GM21381 (cell line): Measurements from ENCODE around the gene ITPR3.
"Not testable (repeated sequence)": the region's sequence is repeated elsewhere in the genome, so short reads cannot be mapped to it uniquely, and the experiment has no call there.

ENCODE experiments used
- ATAC-seq: cut with Tn5 transposase; IDR thresholded peaks from one replicate; pipeline ENCODE4 v1.9.1; 2021; ENCODE audit warnings: mild to moderate bottlenecking, moderate library complexity; ENCODE audit not compliant: unreplicated experiment

Gene ITPR3

DNA sequence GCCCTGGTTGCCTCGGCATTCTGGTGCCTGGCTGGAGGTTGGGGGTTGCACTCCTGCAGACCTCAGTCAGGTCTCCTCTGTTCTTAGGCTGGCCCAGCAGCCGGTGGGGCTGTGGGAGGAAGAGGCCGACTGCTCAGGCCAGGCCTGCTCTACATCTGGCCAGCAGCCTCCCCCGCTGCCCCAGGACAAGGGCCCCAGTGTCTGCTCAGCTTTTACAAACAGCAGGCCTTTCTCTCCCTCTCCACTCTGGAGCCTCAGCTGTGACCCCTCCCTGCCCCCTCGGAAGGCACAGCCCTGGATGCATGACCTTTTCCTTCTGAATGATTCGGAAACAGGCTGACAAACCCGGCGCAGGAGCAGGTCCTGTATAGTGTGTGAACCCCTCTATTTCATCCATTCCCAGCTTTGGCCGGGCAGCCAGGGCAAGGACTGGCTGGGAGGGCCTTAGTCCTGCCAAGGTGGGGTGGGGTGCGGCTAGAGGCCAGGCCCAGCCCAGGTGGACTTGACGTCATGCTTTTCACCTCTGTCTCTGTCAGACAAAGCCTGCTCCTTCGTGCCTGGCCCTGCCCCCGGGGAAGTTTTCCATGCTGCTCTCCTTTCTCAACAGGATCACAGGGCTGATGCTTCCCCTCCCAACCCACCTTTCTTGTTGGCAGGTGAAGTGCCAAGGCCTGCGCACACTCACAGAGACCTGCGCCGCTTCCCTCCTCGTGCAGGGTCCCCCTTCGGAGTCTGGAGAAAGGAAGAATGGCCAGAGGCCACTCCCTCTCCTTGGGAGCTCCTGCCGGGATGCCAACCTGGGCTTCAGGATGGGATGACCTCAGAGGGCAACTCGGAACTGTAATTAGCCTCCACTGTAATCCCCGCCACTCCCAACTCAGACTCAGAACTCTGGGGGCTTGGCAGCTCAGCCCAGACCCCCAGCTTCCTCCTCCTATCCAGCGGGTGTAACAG is 10.1 kb upstream of the ITPR3 start:
- no peak for ATAC-seq

DNA sequence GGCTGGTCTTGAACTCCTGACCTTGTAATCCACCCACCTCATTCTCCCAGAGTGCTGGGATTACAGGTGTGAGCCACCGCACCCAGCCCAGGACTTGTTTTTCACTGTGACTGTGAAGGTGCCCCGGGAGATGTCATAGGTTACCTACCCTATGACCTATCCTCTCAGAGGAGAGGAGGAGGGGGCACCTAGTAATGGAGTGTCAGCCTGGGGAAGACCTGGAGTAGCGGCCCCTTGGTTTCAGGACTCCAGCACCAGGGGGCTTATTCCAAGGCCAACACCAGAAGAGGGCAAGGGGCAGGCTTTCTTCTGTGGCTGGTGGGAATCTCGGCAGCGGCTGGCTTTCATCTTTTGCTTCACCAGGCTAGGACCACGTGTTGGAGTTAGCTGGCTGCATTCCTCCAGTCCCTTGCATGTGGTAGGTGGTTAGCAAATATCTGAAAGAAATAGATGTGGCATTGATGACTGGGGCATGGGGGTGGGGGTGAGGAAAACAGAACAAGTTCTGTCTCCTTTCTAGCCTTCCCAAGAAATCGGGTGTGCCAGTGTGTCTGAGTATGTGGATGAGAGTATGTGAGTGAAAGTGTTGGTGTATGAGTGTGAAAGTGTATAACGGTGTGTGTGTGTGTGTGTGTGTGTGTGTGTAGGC is 7.9 kb upstream of the ITPR3 start:
- ATAC-seq, result no peak

DNA sequence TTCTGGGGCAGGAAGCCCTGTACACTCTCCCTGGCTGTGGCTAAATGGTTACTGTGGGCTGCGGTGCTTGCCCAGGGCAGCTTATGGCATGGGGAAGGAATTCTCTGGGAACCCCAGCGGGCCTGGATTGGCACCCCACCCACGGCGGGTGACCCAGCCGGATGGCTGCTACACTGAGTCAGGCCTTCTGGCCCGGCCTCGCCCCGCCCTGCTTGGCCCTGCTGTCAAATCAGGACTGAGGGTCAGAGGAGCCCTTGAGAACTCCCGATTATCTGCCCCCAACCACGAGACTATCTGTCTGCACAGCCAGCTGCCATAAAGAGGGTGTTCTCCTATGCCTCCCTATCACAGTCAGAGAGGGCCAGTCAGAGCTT is 7.3 kb upstream of the ITPR3 start:
- ATAC-seq, result no peak

DNA sequence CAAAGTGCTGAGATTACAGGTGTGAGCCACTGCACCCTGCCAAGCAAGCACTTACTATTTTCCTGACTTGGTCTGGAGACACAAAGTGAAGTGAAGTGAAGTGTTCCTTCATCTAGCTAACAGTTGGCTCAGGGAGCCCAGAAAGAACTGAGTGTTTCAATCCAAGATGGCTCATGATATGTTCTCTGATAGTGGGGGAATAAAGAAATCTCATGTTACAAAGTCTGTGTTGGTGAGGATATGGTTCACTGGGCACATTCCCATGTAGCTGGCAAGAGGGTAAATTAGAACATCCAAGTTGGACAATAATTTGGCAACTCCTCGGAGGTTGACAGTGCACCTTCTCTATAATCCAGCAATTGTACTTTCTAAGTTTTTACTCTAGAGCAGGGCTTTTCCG is 5.0 kb upstream of the ITPR3 start:
- no peak for ATAC-seq

DNA sequence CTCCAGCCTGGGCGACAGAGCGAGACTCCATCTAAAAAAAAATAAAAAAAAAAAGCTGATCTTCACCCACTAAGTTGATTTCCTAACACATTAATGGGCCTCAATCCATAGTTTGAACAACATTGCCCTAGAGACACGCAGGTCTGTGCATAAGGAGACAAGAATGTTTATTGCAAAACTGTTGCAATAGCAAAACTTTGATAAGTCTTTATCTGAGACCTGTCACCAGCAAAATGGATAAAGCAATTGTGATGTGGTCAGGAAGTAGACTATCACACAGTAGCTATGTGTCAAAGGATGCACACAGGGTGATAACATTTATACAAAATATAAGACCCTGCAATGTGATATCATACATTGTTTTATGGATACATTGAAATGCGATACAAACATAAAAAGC is 4.2 kb upstream of the ITPR3 start:
- no peak for ATAC-seq

DNA sequence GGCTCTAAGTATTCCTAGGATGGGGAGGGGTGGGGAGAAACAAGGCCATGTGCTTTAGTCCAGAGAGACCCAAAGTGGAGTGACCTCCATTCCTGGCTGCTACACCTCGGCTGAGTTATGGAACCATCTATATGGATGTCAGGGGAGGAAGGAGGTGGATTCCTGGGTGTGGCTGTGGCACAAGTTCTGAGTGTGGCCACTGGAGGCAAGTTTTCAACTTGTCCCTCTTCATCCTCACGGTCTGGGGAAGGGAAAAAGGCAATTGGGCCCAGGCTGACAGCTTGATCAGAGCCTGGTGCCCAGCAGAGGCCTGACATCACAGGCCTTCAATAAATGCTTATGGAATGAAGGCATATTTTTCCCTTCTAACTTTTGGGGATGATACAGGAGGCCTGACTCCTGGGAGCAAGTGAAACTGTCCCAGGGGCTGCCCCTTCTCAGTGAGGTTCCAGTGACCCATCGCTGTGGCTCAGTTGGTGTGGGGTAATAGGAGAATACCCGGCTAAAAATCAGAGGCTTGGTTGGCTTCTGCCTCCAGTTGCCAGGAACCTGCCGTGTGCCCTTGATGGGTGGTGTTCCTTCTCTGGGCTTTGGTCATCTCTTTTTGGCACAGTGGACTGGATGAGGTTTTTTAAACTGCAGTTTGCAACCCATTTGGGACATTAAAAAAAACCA is 1.8 kb upstream of the ITPR3 start:
- ATAC-seq, result no peak

DNA sequence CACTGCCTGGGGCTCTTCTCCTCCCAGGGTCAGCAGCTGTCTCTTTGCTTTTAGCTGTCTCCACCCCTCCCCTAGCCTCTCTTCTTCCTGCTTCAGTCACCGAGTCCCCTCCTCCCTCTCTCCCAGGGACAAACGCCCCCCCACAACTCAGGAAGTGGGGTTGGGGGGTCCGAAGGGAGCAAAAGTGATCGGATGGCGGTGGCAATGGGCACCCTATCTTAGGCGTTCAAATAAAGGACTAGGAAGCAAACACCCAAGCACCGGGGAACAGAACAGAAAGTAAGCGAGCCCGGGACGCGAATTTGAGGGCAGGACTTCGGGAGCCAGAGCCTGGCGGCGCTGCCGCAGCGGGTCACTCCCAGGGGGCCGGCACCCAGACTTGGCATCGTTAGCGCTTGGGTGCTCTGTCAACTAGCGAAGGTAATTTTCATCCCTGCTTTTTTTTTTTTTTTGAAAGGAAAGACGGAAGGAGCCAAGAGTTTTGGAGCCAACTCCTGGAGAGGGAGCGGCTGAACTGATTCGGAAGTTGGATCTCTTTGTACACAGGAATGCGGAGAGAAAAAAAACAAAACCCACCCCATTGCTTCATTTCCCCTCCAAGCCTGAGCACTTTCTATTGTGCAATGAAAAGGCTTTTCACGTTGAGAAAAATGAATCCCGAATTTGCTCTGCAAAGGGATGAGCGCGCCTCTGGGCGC is 815 bp upstream of the ITPR3 start:
- no peak for ATAC-seq

DNA sequence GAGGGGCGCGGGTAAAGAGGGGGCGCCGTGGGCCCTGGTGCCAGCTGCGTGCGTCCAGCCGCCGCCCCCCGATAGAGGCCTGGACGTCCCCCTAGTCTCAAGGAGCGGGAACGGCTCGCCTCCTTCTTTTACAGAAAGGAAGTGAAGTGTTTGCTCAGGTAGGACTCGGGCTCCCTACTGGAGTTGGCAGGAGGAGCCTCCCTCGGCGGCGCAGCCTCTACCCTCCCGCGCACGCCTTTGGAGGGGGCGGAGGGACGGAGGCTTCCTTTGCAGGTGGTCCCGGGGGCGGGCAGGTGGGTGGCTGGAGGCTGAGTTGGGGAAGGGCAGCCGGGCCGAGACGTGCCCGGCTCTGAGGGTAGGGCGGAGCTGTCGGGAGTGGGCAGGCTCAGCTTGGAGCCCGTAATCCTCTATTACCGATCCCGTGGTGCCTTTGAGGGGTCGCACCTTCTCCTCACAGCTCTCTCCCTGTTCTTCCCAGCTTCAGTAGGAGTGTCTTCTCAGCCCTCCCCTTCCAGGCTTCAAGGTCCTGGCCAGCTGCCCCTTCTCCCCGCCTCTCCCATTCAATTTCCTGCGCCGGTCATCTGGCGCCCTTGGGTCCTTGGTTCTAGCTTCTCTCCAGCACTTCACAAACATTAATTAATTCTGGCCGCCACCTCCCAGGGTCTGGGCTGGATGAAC is 728 bp downstream of the ITPR3 start:
- peak; percentile 14 for ATAC-seq

DNA sequence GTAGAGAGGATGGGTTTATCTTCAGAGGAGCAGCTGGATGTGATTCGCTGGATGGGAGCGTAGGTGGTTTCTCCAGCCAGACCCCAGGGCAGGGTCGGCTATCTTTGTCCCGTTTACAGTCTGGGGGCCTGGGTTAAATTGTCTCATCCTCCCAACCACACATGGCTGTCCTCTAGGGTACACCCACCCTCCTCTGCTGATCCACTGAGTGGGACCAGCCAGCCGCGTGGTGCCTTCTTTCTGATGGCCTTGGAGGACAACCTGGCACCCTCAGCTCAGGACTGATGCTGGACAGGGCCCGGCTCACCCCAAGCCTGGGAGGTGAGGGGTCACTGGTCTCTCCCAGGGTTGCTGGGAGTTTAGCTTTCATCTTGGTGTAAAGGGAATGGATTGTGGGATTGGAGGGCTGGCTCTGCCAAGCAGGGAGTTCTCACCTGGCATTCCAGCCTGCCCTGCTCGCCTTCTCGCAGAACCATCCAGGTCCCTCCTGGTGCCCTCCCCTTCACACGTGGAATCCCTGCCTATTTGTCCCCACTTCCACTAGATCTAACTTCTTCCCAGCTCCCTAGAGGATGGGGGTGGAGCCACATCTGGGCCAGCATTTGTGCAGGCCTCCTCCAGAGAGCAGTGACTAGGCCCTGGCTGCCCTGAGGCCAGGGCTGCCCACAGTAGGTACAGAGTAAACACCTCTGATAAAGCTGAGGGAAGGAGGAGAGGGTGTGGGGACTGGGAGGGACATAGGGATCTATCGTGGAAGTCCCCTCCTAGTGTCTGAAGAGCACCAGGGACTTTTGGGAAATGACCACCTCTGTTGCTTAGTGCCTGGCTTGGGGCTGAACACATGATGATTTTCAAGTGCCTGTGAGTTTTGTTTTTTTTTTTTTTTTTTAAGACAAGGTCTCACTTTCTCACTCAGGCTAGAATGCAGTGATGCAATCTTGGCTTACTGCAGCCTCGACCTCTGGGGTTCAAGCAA is 1.6 kb downstream of the ITPR3 start:
- no peak for ATAC-seq

DNA sequence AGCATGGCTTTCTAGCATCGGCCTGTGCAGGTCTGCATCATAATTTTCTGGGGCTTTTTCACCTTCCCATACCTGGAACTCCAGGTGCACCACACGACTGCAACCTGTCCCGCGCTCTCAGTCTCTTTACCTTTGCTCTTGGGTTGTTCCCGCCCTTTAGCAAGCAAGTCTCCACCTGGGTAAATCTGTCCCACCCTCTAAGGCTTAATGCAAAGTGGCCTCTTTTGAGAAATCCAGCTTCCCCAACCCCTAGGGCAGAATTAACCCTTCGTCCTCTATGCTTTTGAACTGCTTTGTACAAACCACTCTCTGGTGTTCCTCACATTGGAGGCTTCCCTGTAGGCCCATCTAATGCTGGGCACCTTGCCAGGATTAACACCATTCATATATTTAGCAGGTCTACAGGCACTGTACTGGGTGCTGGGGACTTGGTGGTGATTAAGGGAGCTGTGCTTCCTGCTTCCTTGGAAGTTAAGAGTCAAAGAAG is 2.8 kb downstream of the ITPR3 start:
- no peak for ATAC-seq

DNA sequence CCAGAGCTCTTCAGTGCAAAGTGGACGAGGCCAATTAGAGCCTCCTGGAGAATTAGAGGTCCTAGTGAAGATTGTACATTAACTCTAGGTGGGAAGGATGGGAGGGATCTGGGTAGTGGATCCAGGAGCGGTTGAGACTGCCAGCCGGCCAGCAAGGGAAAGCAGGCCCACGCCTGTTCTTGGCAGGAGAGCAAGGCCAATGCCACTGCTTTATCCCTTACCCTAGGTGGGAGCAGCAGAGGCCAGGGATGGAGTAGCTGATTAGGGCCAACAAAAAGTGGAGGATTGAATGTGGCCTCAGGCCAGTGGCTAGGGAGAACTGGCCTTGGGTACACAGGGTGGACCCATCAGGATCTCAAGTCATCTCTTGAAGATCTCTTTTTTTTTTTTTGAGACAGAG is 3.7 kb downstream of the ITPR3 start:
- no peak for ATAC-seq

DNA sequence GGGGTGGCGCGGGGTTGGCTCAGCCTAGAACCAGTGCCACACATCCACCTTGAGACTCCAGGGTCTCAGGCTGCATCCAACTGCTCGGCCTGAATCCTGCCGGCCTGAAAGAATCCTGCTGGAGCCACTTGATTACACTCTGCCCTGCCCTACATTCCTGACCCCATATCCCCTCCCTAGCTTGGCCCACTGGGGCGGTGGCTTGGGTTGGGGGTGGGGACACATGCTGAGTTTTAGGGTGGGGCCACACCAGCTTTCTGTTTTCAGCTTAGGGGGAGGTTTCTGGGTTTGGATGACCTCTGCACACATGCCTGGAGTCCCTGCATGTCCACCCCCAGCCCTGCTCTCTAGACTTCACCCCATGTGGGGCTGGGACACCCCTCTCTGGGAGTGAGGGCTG is 6.8 kb downstream of the ITPR3 start:
- ATAC-seq, result no peak

DNA sequence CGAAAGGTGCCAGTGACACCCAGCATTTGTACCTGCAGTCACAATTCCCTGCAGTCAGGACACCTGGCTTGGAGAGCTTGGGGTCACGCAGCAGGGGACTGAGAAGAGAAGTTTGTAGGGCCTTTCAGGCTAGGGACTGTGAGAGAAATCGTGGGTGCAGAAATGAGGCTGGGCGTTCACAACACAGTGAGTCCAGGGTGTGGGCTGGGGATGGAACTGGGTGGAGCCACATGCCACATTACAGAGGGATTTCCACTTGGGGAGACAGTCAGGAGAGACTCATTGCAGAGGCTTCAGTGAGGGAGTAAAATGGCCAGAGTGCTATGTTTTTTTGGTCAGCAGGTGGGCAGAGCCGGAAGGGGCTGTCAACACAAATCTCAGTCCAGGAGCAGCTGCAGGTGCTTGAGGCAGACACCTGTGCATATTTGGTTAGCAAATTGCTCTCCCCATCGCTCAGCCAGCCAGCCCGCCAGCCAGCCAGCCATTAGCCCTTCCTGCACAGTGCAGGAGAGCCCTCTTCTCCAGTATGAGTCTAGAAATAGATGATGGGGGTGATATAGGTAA is 7.4 kb downstream of the ITPR3 start:
- no peak for ATAC-seq

DNA sequence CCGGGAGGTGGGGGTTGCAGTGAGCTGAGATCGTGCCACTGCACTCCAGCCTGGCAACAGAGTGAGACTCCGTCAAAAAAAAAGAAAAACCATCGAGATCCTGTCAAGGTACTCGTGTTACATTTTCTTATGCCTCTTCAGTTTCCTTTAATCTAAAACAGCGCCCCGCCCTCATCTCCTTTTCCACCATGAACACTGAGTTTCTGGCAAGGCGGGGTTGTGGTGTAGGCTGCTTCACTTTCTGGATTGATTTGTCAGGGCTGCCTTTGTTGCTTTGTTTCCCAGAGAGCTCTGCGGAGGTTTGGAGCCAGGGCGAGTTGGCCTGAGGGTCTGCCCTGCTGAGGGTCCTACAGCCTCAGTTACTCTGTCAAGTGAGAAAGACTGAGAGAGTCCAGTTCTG is 8.9 kb downstream of the ITPR3 start:
- no peak for ATAC-seq

DNA sequence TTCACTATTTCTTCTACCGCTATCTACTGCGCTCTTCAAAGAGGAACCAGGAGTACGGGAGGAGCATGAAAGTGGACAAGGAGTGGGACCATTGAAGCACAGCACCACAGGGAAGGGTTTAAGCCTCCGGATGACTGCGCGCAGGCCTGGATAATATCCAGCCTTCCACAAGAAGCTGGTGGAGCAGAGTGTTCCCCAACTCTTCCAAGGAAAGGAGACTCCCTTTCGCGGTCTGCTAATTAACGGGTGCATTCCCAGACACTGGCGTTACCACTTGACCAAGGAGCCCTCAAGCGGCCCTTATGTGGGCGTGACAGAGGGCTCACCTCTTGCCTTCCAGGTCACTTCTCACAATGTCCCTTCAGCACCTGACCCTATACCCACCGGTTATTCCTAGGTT is 10.4 kb downstream of the ITPR3 start:
- not testable (repeated sequence) for ATAC-seq

DNA sequence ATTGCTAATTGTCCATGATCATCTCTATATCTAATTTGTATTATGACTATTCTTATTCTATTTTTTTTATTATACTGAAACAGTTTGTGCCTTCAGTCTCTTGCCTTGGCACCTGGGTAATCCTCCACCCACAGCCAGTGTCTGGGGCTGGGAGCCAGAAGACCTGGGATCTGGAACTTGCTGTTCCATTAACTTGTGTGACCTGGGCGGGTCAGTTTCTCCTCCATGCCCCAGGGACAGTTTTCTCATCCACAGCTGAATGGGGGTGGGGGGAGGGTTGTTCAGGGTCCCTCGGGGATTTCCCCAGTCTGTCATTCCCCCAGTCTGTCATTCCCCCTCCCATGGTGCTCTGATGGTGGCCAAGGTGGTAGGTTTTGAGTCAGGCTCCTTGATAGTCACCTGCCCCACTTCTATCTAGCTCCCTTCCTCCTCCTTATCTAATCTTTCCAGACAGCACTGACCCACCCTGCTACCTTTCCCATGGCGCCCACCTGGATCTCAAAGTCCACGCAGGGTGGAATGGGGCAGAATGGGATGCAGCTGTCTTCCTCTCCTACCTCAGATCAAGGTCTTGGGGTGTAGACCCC is 10.9 kb downstream of the ITPR3 start:
- ATAC-seq, result no peak

DNA sequence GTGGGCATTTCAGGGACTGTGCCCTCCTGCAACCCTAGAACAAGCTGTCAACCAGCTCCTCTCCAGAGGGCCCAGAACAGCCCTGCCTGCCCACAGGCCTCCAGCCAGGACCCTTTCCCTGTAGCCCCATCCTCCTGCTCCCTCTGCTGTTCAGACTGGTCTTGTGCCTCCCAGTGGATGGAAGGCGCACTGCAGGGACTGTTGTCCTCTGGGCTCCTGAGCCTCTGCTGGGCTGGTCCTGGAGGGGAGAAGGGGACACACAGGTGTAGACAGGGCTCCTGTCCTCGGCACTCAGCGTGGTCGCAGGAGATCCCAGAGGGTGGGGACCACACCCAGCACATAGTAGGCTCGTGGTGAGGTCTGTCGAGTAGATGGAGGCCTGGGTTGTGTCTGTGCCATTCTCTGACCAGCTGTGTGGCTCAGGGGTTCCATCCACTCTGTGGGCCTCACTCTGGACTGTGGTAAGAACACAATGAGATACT is 11.5 kb downstream of the ITPR3 start:
- no peak for ATAC-seq

DNA sequence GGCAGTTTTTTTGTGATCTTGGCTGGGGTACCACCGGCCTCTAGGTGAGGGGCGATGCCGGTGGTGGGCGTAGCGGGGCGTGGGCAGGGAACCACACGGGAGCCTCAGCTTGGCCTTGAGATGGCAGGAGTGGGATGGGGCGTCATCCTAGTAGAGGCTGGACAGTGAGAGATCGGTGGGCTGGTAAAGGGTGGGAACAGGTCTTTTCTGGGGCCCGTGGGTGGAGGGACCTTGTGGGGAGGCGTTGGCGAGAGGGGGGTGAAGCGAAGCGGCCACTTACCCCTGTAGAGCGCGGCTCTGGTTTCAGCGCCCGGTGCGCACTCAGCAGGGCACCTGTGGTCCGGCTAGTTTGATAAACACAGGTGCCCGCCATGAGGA is 12.0 kb downstream of the ITPR3 start:
- ATAC-seq, result no peak
